Measurements from ENCODE around the gene LSM2.

- TF ChIP-seq, protein P1, sequence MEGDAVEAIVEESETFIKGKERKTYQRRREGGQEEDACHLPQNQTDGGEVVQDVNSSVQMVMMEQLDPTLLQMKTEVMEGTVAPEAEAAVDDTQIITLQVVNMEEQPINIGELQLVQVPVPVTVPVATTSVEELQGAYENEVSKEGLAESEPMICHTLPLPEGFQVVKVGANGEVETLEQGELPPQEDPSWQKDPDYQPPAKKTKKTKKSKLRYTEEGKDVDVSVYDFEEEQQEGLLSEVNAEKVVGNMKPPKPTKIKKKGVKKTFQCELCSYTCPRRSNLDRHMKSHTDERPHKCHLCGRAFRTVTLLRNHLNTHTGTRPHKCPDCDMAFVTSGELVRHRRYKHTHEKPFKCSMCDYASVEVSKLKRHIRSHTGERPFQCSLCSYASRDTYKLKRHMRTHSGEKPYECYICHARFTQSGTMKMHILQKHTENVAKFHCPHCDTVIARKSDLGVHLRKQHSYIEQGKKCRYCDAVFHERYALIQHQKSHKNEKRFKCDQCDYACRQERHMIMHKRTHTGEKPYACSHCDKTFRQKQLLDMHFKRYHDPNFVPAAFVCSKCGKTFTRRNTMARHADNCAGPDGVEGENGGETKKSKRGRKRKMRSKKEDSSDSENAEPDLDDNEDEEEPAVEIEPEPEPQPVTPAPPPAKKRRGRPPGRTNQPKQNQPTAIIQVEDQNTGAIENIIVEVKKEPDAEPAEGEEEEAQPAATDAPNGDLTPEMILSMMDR (IDR thresholded peaks at IDR 0.05; ENCODE audit: low read length), result no peak
- TF ChIP-seq EZH2phosphoT487 (IDR thresholded peaks at IDR 0.05; ENCODE audit: low read length) (no peak), EZH2 (optimal IDR thresholded peaks at IDR 0.05; ENCODE audit: low read depth, low read length) (no peak)
These were observed 27.5 kb downstream of the LSM2 start for GRCh38 chr6:31778999-31779885.
